Stimulated activated CD8-positive, alpha-beta memory T cell treated with anti-CD3 and anti-CD28 coated beads, Interleukin-15, amount 100 ng/mL, for 4 hours (primary cell): Measurements from ENCODE around the gene HNRNPF.

Source experiments
- DNase-seq, 2 donors: peaks; one replicate each; pipeline ENCODE4 v3.0.0-alpha.2; 2020; ENCODE audit warnings: low read depth in 2 of 2

Gene HNRNPF

DNA sequence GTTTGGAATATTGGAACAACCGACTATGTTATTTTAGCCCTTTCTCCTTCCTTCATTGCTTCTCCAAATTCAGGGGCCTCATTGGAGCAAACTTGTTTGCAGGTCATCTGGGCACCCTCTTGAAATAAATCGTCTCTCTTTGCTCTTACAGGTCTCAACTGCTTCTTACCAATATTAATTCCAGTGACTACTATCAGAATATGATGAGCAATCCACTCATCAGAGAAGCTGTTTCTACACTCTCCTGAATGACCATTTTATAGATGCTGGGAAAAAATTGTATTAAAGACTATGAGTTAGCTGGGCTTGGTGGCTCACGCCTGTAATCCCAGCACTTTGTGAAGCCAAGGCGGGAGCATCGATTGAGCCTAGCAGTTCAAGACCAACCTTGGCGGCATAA, 12.5 kb upstream of the HNRNPF start:
- no peak for DNase-seq

DNA sequence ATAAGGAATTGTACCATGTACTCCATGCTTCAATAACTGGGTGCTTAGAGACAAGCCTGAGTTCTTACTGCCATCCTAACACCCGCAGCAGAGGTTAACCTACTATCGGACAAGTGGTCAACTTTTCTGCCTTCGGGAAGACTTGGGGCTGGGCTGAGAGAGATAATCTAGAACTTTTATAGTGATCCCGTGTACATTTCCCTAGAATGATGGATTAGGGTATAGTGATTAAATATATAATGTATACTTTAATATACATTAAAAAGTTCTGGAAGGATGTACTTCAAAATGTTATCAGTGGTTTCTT, 12.2 kb upstream of the HNRNPF start:
- no peak for DNase-seq

DNA sequence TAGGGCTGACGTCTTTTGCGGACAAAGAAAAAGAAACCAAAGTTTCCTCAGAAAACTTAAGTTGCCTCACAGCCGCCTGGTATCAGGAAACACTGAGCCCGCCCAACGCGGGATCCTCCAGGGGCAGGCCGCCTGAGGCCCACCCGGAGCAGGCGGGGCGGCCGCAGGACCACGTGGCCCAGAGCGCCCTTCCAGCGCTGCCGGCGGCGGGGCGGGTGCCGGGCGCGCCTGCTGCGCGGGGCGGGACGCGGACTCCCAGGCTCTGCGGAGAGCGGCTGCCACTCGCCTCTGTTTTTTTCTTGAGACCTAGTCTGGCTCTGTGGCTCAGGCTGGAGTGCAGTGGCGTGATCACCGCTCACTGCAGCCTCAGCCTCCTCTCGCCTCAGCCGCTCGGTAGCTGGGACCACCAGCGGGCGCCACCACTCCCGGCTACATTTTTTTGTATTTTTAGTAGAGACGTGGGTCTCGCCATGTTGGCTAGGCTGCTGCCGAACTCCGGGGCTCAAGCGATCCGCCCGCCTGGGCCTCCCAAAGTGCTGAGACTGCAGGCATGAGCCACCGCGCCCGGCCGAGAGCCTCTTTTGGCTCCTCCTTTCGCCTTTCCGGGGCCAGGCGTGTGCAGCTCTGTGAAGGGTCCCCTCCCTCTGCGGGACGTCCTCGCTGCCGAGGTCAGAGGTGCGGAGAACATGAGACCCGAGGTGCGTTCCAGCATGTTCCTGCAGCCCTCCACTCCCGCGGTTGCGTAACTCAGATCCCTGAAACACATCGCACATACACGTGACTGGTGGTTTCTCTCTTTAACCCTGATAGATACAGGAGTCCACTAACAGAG, 11.6 kb upstream of the HNRNPF start:
- DNase-seq: peak; percentile 68 to 74

DNA sequence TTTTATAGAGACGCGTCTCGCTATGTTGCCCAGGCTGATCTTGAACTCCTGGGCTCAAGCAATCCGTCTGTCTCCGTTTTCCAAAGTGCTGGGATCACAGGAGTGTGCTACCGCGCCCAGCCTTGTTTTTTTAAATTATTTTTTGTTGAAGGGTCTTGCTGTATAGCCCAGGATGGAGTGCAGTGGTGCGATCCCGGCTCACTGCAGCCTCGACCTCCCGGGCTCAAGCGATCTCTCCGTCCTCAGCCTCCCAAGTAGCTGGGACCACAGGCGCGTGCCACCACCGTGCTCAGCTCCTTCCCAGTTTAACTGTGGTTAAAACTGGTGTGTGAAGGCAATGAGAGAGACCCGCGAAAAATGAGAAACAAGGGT, 11.0 kb upstream of the HNRNPF start:
- DNase-seq: no peak

DNA sequence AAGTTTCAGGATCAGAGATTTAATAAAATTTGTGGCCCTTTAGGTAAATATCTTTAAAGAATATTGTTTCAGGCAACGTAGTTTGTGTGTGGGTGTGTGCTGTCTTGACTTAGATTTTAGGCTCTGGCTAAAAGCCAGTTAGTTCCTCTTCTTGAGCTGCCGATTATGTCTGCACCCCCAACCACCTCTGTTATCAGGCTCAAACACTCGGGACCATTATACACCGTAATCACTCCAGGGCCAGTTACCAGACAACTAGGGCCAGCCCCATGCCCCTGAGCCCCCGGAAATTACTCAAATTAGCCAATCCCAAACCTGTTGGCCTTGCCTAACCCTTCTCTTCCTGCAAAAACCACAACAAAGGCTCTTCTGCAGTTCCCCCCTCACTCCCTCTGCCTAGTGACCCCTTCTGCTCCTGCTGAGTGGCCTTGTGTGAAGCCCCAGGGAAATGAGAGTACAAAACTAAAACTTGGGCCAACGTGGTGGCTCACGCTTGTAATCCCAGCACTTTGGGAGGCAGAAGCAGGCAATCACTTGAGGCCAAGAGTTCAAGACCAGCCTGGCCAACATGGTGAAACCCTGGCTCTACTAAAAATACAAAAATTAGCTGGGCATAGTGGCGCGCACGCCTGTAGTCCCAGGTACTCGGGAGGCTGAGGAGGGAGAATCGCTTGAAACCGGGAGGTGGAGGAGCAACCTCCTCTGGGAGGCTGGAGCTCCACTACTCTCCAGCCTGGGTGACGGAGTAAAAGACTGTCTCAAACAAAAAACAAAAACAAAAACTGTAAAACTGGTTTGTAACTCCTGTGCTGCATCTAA, 9.2 kb upstream of the HNRNPF start:
- DNase-seq: no peak

DNA sequence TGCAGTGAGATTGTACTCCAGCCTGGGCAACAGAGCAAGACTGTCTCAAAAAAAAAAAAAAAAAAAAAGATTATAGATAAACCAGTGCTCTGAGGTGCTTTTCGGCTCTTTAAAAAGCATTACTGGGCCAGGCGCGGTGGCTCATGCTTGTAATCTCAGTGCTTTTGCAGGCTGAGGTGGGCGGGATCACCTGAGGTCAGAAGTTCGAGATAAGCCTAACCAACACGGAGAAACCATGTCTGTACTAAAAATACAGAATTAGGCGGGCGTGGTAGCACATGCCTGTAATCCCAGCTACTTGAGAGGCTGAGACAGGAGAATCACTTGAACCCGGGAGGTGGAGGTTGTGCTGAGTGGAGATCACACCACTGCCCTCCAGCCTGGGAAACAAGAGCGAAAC, 6.6 kb upstream of the HNRNPF start:
- DNase-seq: no peak

DNA sequence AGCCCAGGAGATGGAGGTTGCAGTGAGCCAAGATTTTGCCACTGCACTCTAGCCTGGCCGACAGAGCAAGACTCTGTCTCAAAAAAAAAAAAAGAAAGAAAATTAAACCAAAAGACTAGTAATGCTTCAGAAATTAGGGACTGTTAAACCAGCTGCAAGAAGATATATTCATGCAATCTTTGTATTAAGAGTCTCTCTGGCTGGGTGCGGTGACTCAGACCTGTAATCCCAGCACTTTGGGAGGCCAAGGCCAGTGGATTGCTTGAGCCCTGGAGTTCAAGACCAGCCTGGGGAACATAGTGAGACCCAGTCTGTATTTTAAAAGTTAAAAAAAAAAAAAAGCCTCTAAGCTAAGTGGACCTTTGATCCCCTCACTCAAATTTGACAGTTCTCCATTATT, 2.5 kb upstream of the HNRNPF start:
- DNase-seq: no peak

DNA sequence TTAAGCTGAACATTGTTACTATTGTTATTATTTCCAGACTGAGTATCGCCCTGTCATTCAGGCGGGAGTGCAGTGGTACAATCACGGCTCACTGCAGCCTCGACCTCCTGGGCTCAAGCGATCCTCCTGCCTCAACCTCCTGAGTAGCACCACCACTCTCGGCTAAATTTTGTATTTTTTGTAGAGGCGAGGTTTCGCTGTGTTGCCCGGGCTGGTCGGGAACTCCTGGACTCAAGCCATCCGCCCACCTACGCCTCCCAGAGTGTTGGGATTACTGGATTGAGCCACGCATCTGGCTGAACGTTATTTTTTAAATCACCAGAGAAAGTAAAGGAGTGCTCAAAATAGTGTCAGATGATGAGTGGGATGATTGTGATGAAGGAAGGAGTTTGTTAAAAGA, 1.4 kb upstream of the HNRNPF start:
- no peak for DNase-seq

DNA sequence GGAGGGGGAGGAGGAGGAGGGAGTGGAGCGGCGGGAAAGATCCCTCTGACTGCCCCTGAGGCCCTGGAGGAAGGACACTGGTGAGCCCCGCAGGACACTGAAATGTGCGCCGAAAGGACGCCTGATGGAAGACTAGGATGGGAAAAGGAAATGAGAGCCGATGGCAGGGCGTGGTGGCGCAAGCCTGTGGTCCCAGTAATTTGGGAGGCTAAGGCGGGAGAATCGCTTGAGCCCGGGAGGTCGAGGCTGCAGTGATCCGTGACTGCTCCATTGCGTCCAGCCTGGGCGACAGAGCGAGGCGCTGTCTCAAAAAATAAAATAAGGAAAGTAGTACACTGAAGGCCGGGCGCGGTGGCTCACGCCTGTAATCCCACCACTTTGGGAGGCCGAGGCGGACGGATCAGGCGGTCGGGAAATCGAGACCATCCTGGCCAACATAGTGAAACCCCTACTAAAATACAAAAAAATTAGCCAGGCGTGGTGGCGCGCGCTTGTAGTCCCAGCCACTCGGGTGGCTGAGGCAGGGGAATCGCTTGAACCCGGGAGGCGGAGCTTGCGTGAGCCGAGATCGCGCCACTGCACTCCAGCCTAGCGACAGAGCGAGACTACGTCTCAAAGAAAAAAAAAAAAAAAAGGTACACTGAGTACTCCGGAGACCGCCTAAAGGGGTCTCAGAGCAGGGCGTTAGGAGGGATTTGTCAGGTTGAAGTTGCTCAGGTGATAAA, 561 bp upstream of the HNRNPF start:
- peak in 1 of 2 donors; percentile 50 for DNase-seq

DNA sequence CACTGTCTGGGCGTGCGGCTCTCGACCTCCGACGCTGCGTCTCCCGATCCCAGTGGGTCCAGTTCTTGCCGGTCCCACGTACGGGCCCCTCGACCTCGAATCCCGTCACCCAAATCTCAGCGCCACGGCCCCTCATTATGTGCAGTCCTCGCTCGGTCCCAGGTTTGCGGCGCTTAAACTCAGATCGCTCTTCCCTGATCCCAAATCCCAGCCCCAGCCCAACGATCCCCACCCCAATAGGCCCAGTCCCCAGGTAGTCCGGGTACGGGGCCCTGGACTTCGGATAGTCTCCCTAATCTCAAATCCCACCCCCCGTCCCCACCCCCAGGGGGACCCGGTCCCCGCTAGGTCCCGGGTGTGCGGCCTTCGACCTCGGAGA, 666 bp downstream of the HNRNPF start:
- no peak for DNase-seq

DNA sequence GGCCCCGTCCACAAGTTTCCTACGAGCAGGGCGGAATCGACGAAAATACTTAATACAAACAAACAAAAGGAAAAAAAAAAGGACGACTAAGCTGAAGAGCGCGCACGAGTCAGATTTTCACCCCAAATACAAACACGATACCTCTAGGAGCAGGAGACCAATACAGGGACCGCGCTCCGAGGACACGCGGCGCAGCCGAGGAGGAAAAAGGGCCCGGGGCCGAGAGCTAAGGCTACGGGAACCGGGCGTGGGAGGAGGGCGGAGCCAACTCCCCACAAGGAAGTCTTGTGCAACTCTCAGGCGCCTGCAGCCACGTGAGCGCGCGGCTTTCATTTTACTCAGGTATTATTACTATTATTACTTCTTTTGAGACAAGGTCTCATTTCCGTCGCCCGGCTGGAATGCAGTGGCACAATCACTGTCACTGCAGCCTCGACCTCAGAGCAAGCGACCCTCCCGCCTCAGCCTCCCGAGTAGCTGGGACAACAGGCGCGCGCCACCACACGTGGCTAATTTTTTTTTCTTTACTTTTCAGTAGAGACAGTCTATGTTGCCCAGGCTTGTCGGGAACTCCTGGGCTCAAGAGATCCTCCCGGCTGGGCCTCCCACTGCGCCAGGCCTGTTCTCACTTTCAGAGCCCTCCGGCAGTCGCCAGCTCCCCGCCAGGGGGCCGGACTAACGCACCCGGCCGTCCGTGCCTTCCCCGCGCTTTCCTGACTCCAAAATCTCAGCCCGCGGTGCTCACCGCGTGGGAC, 1.2 kb downstream of the HNRNPF start:
- peak; percentile 76 to 82 for DNase-seq

DNA sequence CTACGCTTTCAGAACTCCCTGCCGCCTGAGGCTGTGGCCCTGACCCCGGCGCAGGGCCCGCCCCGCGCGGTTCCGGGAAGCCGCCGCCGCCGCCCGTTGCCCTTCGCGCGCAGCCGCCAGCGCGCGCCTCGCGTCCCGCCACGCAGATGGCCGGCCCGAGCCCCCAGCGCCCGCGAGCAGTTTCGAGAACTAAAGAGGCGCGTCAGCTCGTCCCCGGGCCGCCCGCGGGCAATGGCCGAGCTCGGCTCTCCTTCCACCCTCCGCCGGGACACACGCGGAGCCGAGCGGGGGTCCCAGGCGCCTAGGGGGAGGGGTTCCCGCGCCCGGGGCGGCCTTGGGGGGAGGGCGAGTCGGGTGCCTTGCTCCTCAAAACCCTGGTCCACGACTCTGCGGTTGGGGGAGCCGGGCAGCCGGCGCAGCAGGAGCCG, 1.8 kb downstream of the HNRNPF start:
- DNase-seq: peak in 1 of 2 donors; percentile 39

DNA sequence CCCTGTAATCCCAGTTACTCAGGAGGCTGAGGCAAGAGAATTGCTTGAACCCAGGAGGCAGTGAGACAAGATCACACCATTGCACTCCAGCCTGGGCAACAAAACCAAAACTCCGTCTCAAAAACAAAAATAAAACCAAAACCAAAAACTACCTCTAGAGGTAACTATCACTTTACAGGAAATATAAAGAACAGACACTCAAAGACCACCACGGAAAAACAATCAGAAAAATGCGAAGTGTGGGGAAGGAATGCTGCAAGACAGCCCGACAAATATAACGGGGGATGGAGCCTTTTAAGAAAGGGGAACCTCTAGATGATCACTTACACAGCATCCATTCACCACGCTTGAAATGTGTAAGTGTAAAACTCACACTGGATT, 4.3 kb downstream of the HNRNPF start:
- DNase-seq: no peak

DNA sequence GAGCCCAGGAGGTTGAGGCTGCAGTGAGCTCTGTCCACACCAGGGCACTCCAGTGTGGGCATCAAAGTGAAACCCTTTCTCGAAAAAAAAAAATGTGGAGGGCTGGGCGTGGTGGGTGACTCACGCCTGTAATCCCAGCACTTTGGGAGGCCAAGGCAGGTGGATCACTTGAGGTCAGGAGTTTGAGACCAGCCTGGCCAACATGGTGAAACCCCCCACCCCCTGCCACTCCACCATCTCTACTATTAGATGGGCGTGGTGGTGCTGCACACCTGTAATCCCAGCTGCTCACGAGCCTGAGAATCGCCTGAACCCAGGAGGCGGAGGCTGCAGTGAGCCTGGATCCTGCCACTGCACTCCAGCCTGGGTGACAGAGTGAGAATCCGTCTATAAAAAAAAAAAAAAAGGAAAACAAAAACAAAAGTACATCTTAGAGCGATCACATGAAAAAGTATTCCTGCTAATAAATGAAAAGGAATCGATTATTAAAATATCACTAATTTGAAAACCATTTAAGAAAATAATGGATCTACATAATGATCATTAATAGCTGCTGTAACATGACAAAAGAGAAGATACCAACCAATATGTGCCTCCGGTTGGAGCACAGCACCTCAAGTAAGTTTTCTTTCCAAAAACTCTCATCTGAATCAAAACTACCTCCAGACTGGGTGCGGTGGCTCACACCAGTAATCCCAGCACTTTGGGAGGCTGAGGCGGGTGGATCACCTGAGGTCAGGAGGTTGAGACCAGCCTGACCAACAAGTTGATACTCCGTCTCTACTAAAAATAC, 4.9 kb downstream of the HNRNPF start:
- DNase-seq: no peak

DNA sequence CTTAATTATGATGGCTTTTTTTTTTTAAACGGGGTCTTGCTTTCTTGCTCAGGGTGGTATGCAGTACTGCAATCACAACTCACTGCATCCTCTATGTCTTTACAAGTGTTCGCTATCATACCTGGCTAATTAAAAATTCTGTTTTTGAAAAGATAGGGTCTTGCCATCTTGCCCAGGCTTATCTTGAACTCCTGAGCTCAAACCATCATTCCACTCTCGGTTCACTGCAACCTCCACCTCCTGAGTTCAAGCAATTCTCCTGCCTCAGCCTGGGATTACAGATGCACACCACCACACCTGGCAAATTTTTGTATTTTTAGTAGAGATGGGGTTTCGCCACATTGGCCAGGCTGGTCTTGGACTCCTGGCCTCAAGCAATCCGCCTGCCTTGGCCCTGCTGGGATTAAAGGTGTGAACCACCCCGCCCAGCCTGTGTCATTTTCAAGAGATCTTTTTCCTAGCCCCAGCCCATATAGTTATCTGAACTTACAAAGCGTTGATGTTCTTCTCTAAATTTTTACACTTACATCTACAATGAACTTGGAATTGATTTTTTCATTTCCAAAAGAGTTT, 6.0 kb downstream of the HNRNPF start:
- no peak for DNase-seq

DNA sequence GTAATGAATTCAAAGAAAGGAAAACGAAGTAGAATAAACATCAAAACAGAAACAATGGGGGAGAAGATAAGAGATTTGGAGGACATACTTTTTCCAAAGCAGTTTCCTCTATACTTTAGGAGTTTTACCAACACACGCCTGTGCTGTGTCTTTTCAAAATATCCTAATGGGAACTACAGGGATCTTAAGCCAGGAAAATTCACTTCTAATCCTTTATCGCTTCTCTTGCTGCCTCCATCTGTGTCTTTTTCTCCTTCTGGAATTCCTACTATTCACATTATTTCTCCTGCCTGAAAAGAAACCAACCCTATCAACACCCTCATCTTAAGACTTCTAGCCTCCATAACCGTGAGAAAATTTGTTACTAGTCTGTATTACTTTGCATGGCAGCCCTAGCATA, 6.8 kb downstream of the HNRNPF start:
- no peak for DNase-seq

DNA sequence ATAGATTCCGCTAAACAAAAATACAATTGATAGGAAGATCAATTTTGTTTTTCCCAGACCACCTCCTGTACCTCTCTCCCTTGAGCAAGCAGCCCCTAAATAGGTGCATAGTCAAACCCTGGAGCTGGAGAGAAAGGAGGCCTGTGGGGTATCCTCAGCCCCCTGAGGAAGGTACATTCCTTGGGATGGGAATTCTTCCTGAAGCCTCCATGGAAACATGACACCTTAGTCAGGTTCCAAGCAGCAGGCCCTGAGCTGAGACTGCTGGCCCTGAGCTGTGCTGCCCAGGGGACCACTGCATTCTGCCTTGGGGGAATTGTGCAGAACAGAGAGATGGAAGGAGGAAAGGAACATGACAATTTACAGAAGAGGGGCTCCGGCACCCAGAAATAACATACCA, 7.4 kb downstream of the HNRNPF start:
- no peak for DNase-seq

DNA sequence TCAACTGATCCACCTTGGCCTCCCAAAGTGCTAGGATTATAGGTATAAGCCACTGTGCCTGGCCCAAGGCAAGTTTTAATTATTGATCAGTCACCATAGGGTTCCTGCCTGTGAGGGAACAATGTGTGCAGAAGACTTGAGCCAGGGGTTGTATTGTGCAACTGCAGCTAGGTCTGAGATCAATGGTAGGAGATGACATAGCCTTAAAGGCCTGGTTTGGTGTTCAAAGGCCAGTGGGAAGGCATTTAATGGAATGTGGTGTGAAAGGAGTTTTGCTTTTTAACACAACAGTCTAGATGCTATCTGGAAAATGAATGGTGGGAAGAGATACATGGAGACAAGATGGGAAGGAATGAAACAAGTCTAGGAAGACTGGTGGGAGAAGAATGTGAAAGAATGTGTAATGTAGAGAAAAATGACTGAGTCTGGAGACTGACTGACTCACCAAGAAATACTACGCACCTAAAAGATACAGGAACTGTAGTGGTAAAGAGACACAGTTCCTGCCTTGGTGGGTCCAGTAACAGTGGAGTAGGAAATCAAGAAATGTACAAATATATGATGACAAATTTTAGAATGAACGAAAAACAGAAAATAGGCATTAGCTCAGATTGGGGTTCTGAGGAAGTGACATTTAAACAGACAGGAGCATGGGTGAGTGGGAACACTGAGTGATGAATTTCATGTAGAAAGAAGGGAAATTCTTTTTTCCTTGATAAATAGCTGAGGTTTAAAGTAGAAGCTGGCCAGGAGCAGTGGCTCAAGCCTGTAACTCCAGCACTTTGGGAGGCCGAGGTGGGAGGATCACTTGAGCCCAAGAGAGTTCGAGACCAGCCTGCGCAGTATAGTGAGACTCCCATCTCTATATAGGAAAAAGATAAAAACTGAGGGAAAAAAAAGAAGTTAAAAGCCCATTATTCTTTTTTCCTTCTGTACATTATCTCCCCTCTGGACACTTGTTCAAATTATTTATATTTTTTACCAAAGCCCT, 9.4 kb downstream of the HNRNPF start:
- DNase-seq: no peak

DNA sequence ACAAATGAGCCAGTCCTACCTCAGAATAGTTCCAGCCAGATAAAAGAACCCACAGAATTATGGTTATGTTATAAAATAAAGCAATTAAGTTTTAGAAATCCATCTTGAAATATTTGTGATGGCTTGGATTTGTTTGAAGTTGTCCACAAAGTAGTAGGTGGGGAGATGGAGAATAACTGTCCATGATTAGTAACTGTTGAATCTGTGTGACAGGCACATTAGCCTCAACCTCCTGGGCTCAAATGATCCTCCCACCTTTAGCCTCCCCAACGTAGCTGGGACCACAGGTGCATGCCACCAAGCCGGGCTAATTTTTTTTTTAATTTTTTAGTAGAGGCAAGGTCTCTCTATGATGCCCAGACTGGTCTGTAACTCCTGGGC, 10.1 kb downstream of the HNRNPF start:
- DNase-seq: no peak
